GM12878 (cell line): Measurements from ENCODE around the gene RPL21. TPM values are rescaled to one million over a fixed set of nuclear protein-coding genes. Genes with fewer than 3 reads are reported as not detected.

ENCODE experiments used
- ASH2L ChIP-seq: fragments of 300-600, 200-600 bp; sonication (generic); IDR thresholded peaks from 2 replicates; pipeline ENCODE4 v1.6.1; 2017; ENCODE audit warnings: low read depth, mild to moderate bottlenecking, borderline replicate concordance
- BHLHE40 ChIP-seq, 2 experiments: fragments of 450-650 bp in 1 of 2; IDR thresholded peaks; 2 replicates each; pipeline ENCODE4 v1.6.1; 2011 to 2017; ENCODE audit warnings: low read depth in 2 of 2, borderline replicate concordance in 1 of 2, improper control_type of control experiment in 1 of 2, low read length in 1 of 2, mild to moderate bottlenecking in 1 of 2
- CBFB ChIP-seq: IDR thresholded peaks from 2 replicates; pipeline ENCODE4 v1.6.1; 2016; ENCODE audit warnings: antibody characterized with exemption, low read depth
- CHD1 ChIP-seq: IDR thresholded peaks from 2 replicates; pipeline ENCODE4 v1.6.1; 2012; ENCODE audit warnings: low read depth, low read length, improper control_type of control experiment
- CHD2 ChIP-seq: IDR thresholded peaks from 2 replicates; pipeline ENCODE4 v1.6.1; 2011; ENCODE audit warnings: low read depth, low read length, improper control_type of control experiment, borderline replicate concordance
- FOS ChIP-seq: IDR thresholded peaks from 3 replicates; pipeline ENCODE4 v1.6.1; 2011; ENCODE audit warnings: borderline replicate concordance; ENCODE audit not compliant: insufficient read length; ENCODE audit errors: extremely low read depth
- KDM1A ChIP-seq: fragments of 200-600 bp; sonication (generic); IDR thresholded peaks from 2 replicates; pipeline ENCODE4 v1.6.1; 2016; ENCODE audit warnings: borderline replicate concordance
- MAX ChIP-seq: IDR thresholded peaks from 2 replicates; pipeline ENCODE4 v1.6.1; 2012; ENCODE audit warnings: low read depth, low read length, improper control_type of control experiment
- MEF2B ChIP-seq: fragments of 450-650 bp; IDR thresholded peaks from 2 replicates; pipeline ENCODE4 v1.6.1; 2018; ENCODE audit warnings: mild to moderate bottlenecking, moderate library complexity; ENCODE audit not compliant: partially characterized antibody, poor library complexity, severe bottlenecking
- MLLT1 ChIP-seq: fragments of 450-650 bp; IDR thresholded peaks from 2 replicates; pipeline ENCODE4 v1.6.1; 2016; ENCODE audit warnings: mild to moderate bottlenecking
- NR2F1 ChIP-seq: fragments of 450-650 bp; conservative IDR thresholded peaks from 2 replicates; pipeline ENCODE4 v1.6.1; 2017; ENCODE audit warnings: mild to moderate bottlenecking
- PML ChIP-seq: IDR thresholded peaks from 2 replicates; pipeline ENCODE4 v1.6.1; 2012; ENCODE audit warnings: low read length, inconsistent platforms
- POLR2AphosphoS5 ChIP-seq: IDR thresholded peaks from 2 replicates; pipeline ENCODE4 v1.6.1; 2011; ENCODE audit warnings: mild to moderate bottlenecking, low read length, inconsistent platforms
- RELB ChIP-seq: fragments of 450-650 bp; IDR thresholded peaks from 2 replicates; pipeline ENCODE4 v1.6.1; 2017; ENCODE audit warnings: low read depth, mild to moderate bottlenecking, moderate library complexity
- STAT1 ChIP-seq: fragments of 450-650 bp; conservative IDR thresholded peaks from 2 replicates; pipeline ENCODE4 v1.6.1; 2014; ENCODE audit warnings: antibody characterized with exemption, mild to moderate bottlenecking
- TCF12 ChIP-seq: IDR thresholded peaks from 2 replicates; pipeline ENCODE4 v1.6.1; 2011; ENCODE audit warnings: low read depth, mild to moderate bottlenecking, low read length
- TCF3 ChIP-seq: IDR thresholded peaks from 2 replicates; pipeline ENCODE4 v1.6.1; 2012; ENCODE audit warnings: low read depth, mild to moderate bottlenecking, low read length, borderline replicate concordance; ENCODE audit not compliant: insufficient read depth
- ZBED1 ChIP-seq: IDR thresholded peaks from 2 replicates; pipeline ENCODE4 v1.6.1; 2016; ENCODE audit warnings: borderline replicate concordance
- ZBTB40 ChIP-seq: fragments of 450-650 bp; IDR thresholded peaks from 2 replicates; pipeline ENCODE4 v1.6.1; 2016; ENCODE audit warnings: mild to moderate bottlenecking, moderate library complexity, borderline replicate concordance
- polyA plus RNA-seq, 11 experiments: library from polyadenylated mRNA; depleted of rRNA in 4 of 11; unstranded in 6 of 11; stranded (reverse) in 5 of 11; fragments of >200 nt; fragmentation: Nextera tagmentation in 4 of 11; fragmentation: Illumina TruSeq in 1 of 11; extraction: Ambion mirVana in 4 of 11; extraction: Trizol in 1 of 11; gene quantifications; 1 replicate in 1 of 11; 2 replicates in 10 of 11; pipeline versions ENCODE4 v1.2.1 to v1.2.3, GENCODE V29; 2011 to 2016; ENCODE audit warnings: inconsistent platforms in 2 of 11, missing spikeins in 2 of 11, low read depth in 1 of 11
- total RNA-seq, 4 experiments: library from RNA; depleted of rRNA in 3 of 4; stranded (reverse); fragments of >200 nt in 3 of 4; fragmentation: Illumina TruSeq in 1 of 4; extraction: Trizol in 1 of 4; gene quantifications; 2 replicates each; pipeline versions ENCODE4 v1.2.1 to v1.2.3, GENCODE V29; 2013 to 2021

RPL21 gene
- total and polyA plus RNA-seq, 10 of the 15 experiments (the other 5 are each of a cell fraction or from before 2014, with no cell fraction given): 817 to 9,760 (median 1,698) TPM

- TF ChIP-seq BHLHE40 (IDR thresholded peaks at IDR 0.05; ENCODE audit: borderline replicate concordance in 1 of 2, low read depth in 2 of 2, low read length in 1 of 2) (0 out of 4 replicates have a peak, but pooled peaks of 1 of the 2 experiments have one; percentile 39), STAT1 (peak; percentile 96; the same call in 1 of the 2 replicates), CHD1 (peak; percentile 73; the same call in 1 of the 2 replicates), RELB (peak; percentile 74), MEF2B (peak; percentile 97), MAX (peak; percentile 83), PML (peak; percentile 97), TCF12 (peak; percentile 23; the same call in 1 of the 2 replicates), ASH2L (peak; percentile 37; the same call in 1 of the 2 replicates), ZBED1 (0 out of 2 replicates have a peak, but pooled peaks have one; percentile 61), FOS (no peak), ZBTB40 (peak; percentile 72; the same call in 1 of the 2 replicates), CBFB (peak; percentile 96), TCF3 (peak; percentile 57; the same call in 1 of the 2 replicates), POLR2AphosphoS5 (peak; percentile 99), CHD2 (0 out of 2 replicates have a peak, but pooled peaks have one; percentile 43), NR2F1 (peak; percentile 58; the same call in 1 of the 2 replicates), MLLT1 (0 out of 2 replicates have a peak, but pooled peaks have one; percentile 30), KDM1A (no peak)
These were observed at the start of gene RPL21 (continued) for GRCh38 chr13:27251166-27252091.
